ENCODE measurements around the gene GET4.

Gene GET4

DNA sequence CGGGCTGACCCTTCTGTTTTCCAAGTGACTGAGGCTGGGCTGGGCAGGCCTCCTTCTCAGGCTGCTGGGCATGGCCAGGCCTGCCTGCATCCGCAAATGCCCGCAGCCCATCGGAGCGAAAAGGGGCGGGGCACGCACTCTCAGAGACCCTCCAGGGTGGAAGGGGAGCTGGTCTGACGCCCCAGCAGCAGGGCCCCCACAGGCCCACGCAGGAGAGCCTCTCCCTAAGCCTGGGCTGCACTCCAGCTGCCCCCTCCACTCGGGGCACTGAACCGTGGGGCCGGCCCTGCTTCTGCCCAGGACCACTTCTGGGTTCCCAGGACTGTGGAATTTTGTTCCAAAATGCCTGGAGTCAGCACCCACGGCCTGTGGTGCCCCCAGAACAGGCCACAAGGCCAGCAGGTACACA lies 68.8 kb downstream of the GET4 start:
- no peak overlapping the region for H2AFZ ChIP-seq (ENCODE audit: low read length)
- no peak overlapping the region for H3K4me2 ChIP-seq (ENCODE audit: low read length)
- H3K36me3 ChIP-seq (ENCODE audit: insufficient read depth, low read length): no peaks in the 10 kb centered on the region; the same call in 1 of the 2 replicates
- no peak overlapping the region for H3K4me3 ChIP-seq (ENCODE audit: low read depth, low read length, poor library complexity, severe bottlenecking)
- H3K27ac ChIP-seq (ENCODE audit: low read depth, low read length, poor library complexity, severe bottlenecking): no peak overlapping the region
- TF ChIP-seq, protein P1, sequence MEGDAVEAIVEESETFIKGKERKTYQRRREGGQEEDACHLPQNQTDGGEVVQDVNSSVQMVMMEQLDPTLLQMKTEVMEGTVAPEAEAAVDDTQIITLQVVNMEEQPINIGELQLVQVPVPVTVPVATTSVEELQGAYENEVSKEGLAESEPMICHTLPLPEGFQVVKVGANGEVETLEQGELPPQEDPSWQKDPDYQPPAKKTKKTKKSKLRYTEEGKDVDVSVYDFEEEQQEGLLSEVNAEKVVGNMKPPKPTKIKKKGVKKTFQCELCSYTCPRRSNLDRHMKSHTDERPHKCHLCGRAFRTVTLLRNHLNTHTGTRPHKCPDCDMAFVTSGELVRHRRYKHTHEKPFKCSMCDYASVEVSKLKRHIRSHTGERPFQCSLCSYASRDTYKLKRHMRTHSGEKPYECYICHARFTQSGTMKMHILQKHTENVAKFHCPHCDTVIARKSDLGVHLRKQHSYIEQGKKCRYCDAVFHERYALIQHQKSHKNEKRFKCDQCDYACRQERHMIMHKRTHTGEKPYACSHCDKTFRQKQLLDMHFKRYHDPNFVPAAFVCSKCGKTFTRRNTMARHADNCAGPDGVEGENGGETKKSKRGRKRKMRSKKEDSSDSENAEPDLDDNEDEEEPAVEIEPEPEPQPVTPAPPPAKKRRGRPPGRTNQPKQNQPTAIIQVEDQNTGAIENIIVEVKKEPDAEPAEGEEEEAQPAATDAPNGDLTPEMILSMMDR (IDR thresholded peaks at IDR 0.05; ENCODE audit: low read length): no peak
- no peak for TF ChIP-seq EZH2 (IDR thresholded peaks at IDR 0.05; ENCODE audit: borderline replicate concordance, low read length)
- no peaks in the 10 kb centered on the region; the same call in 1 of the 2 replicates for H3K27me3 ChIP-seq (ENCODE audit: insufficient read depth, low read length)
- 0 out of 2 replicates have a peak, but pooled peaks cover 6% of the 10 kb centered on the region for H3K9me3 ChIP-seq (ENCODE audit: low read length)
- no peaks in the 10 kb centered on the region for H3K79me2 ChIP-seq (ENCODE audit: insufficient read depth, low read length)
- H4K20me1 ChIP-seq (ENCODE audit: insufficient read depth, low read length): no peaks in the 10 kb centered on the region
- H3K9me2 ChIP-seq (ENCODE audit: low read depth, low read length): no peaks in the 10 kb centered on the region
- H3K9ac ChIP-seq (ENCODE audit: low read length): no peak overlapping the region
- H3K4me1 ChIP-seq (ENCODE audit: insufficient read depth, low read length, severe bottlenecking): no peaks in the 10 kb centered on the region
- no peaks in the 10 kb centered on the region for H3F3A ChIP-seq (ENCODE audit: insufficient read depth, low read length)

DNA sequence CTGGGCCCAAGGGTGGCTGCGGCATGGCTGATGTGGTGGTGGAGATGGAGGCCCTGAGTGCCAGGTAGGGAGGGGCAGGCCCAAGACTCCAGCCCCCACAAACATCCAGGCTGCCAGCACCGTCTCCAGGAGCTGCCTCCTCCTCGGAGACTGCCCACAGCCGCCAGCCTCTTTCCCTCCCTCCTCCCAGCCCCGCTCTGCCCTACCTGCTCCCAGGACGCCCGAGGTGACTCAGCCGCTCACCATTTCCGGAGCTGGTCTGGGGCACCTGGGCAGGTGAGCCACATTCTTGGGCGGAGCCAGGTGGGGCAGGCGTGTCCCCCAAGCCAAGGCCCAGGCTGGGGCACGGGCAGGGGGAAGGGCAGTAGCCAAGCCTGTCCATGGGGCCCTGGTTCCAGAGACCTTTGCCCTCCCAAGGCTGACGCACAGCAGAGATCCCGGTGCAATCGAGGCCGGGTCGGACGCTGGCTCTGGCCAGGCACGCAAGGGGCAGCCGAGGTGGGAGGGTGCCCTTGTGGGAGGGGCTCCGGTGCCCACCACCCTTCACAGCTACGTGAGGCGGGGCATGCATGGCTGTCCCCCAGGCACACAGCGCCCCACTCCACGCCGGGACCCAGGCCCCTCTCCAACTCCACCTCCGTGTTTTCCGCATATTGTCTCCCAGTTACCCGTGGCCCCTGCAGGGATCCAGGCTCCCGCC lies 69.4 kb downstream of the GET4 start:
- no peaks in the 10 kb centered on the region for H3K4me1 ChIP-seq (ENCODE audit: insufficient read depth, low read length, severe bottlenecking)
- no peaks in the 10 kb centered on the region for H3K9me2 ChIP-seq (ENCODE audit: low read depth, low read length)
- H4K20me1 ChIP-seq (ENCODE audit: insufficient read depth, low read length): no peaks in the 10 kb centered on the region
- TF ChIP-seq, protein P1 (IDR thresholded peaks at IDR 0.05; ENCODE audit: low read length): no peak
- TF ChIP-seq EZH2 (IDR thresholded peaks at IDR 0.05; ENCODE audit: borderline replicate concordance, low read length): no peak
- 0 out of 2 replicates have a peak, but pooled peaks cover 2% of the 10 kb centered on the region for H3K9me3 ChIP-seq (ENCODE audit: low read length)
- no peaks in the 10 kb centered on the region for H3K36me3 ChIP-seq (ENCODE audit: insufficient read depth, low read length)
- no peak overlapping the region for H3K9ac ChIP-seq (ENCODE audit: low read length)
- no peaks in the 10 kb centered on the region for H3F3A ChIP-seq (ENCODE audit: insufficient read depth, low read length)
- H3K79me2 ChIP-seq (ENCODE audit: insufficient read depth, low read length): no peaks in the 10 kb centered on the region
- H2AFZ ChIP-seq (ENCODE audit: low read length): no peak overlapping the region
- no peaks in the 10 kb centered on the region; the same call in 1 of the 2 replicates for H3K27me3 ChIP-seq (ENCODE audit: insufficient read depth, low read length)
- H3K4me2 ChIP-seq (ENCODE audit: low read length): no peak overlapping the region
- H3K4me3 ChIP-seq (ENCODE audit: low read depth, low read length, poor library complexity, severe bottlenecking): no peak overlapping the region
- no peak overlapping the region for H3K27ac ChIP-seq (ENCODE audit: low read depth, low read length, poor library complexity, severe bottlenecking)

Data from OCI-LY1 (cell line).